ENCODE measurements around the gene PPP1R3A. TPM values are rescaled to one million over a fixed set of nuclear protein-coding genes. Genes with fewer than 3 reads are reported as not detected.

Gene PPP1R3A
- total and polyA plus RNA-seq, 2 experiments from 2014 or later = not detected

GRCh38 chr7:113867325-113867724 lies 51.5 kb downstream of the PPP1R3A start:
- H3K9ac ChIP-seq = no peak overlapping the region
- H3K9me2 ChIP-seq (ENCODE audit: insufficient read depth) = no peaks in the 10 kb centered on the region
- DNase-seq = no peak
- no peaks in the 10 kb centered on the region for H3F3A ChIP-seq (ENCODE audit: insufficient read depth)
- H3K27me3 ChIP-seq (replicated peaks; ENCODE audit: insufficient read depth) = no peaks in the 10 kb centered on the region
- WGBS, 2 experiments (ENCODE audit: low coverage in 1 of 2, low lambda C conversion rate in 2 of 2, missing lambda C conversion rate in 2 of 2) = 5 to 17% methylated on average over 2 of the region's 2 CpGs
- H4K20me1 ChIP-seq (ENCODE audit: insufficient read depth) = no peaks in the 10 kb centered on the region
- TF ChIP-seq EZH2 (IDR thresholded peaks at IDR 0.05; ENCODE audit: insufficient read depth, poor library complexity, severe bottlenecking) = no peak
- TF ChIP-seq EZH2phosphoT487 (IDR thresholded peaks at IDR 0.05; ENCODE audit: insufficient read depth, low read depth) = no peak
- H3K27ac ChIP-seq = no peak overlapping the region
- no peak overlapping the region for H2AFZ ChIP-seq
- H3K4me2 ChIP-seq (ENCODE audit: unreplicated experiment) = no peak overlapping the region
- H3K79me2 ChIP-seq (ENCODE audit: insufficient read depth) = no peaks in the 10 kb centered on the region
- no peaks in the 10 kb centered on the region for H3K4me1 ChIP-seq (ENCODE audit: insufficient read depth)
- H3K36me3 ChIP-seq (ENCODE audit: low read depth) = no peaks in the 10 kb centered on the region
- no peak overlapping the region for H3K4me3 ChIP-seq
- in situ Hi-C loops (cut with MboI) = no loop called here
- H3K9me3 ChIP-seq (ENCODE audit: low read depth) = no peaks in the 10 kb centered on the region

- in situ Hi-C loops (cut with MboI) = no loop called here
- DNase-seq = no peak
- Histone ChIP-seq H3K9me2 (ENCODE audit: insufficient read depth) (no peaks in the 10 kb centered on the region), H3K27ac (no peak overlapping the region), H3K79me2 (ENCODE audit: insufficient read depth) (no peaks in the 10 kb centered on the region), H3K4me2 (ENCODE audit: unreplicated experiment) (no peak overlapping the region), H3K9me3 (ENCODE audit: low read depth) (no peaks in the 10 kb centered on the region), H4K20me1 (ENCODE audit: insufficient read depth) (no peaks in the 10 kb centered on the region), H2AFZ (no peak overlapping the region), H3K9ac (no peak overlapping the region), H3K27me3 (replicated peaks; ENCODE audit: insufficient read depth) (no peaks in the 10 kb centered on the region), H3K4me3 (no peak overlapping the region), H3K36me3 (ENCODE audit: low read depth) (no peaks in the 10 kb centered on the region), H3K4me1 (ENCODE audit: insufficient read depth) (no peaks in the 10 kb centered on the region), H3F3A (ENCODE audit: insufficient read depth) (no peaks in the 10 kb centered on the region)
- 0 to 31% methylated on average over 2 of the region's 2 CpGs for WGBS, 2 experiments (ENCODE audit: low coverage in 1 of 2, low lambda C conversion rate in 2 of 2, missing lambda C conversion rate in 2 of 2)
- TF ChIP-seq EZH2phosphoT487 (IDR thresholded peaks at IDR 0.05; ENCODE audit: insufficient read depth, low read depth) (no peak), EZH2 (IDR thresholded peaks at IDR 0.05; ENCODE audit: insufficient read depth, poor library complexity, severe bottlenecking) (no peak)
These were observed 62.8 kb downstream of the PPP1R3A start for GRCh38 chr7:113856010-113856409.

- DNase-seq = no peak
- in situ Hi-C loops (cut with MboI) = no loop called here
- Histone ChIP-seq H3K36me3 (ENCODE audit: low read depth) (no peaks in the 10 kb centered on the region), H3K4me3 (no peak overlapping the region), H3K27me3 (replicated peaks; ENCODE audit: insufficient read depth) (no peaks in the 10 kb centered on the region), H3K9me3 (ENCODE audit: low read depth) (peaks cover 2% of the 10 kb centered on the region), H2AFZ (no peak overlapping the region), H3F3A (ENCODE audit: insufficient read depth) (no peaks in the 10 kb centered on the region), H3K79me2 (ENCODE audit: insufficient read depth) (no peaks in the 10 kb centered on the region), H3K9ac (no peak overlapping the region), H3K9me2 (ENCODE audit: insufficient read depth) (no peaks in the 10 kb centered on the region), H3K4me1 (ENCODE audit: insufficient read depth) (no peaks in the 10 kb centered on the region), H3K27ac (no peak overlapping the region), H3K4me2 (ENCODE audit: unreplicated experiment) (no peak overlapping the region), H4K20me1 (ENCODE audit: insufficient read depth) (no peaks in the 10 kb centered on the region)
- 16 to 18% methylated on average over 3 of the region's 3 CpGs for whole genome bisulfite sequencing, 2 experiments (ENCODE audit: low coverage in 1 of 2, low lambda C conversion rate in 2 of 2, missing lambda C conversion rate in 2 of 2)
- no peak for TF ChIP-seq EZH2 (IDR thresholded peaks at IDR 0.05; ENCODE audit: insufficient read depth, poor library complexity, severe bottlenecking)
- TF ChIP-seq EZH2phosphoT487 (IDR thresholded peaks at IDR 0.05; ENCODE audit: insufficient read depth, low read depth) = no peak
These were observed 77.9 kb downstream of the PPP1R3A start for GRCh38 chr7:113840954-113841353.

GRCh38 chr7:113835367-113835766 lies 83.4 kb downstream of the PPP1R3A start:
- no peaks in the 10 kb centered on the region for H3K79me2 ChIP-seq (ENCODE audit: insufficient read depth)
- no peak overlapping the region for H3K4me2 ChIP-seq (ENCODE audit: unreplicated experiment)
- H3F3A ChIP-seq (ENCODE audit: insufficient read depth) = no peaks in the 10 kb centered on the region
- in situ Hi-C loops (cut with MboI) = no loop called here
- no peak for DNase-seq
- H3K4me3 ChIP-seq = no peak overlapping the region
- H3K27ac ChIP-seq = no peak overlapping the region
- H3K9me3 ChIP-seq (ENCODE audit: low read depth) = no peaks in the 10 kb centered on the region
- H3K9me2 ChIP-seq (ENCODE audit: insufficient read depth) = no peaks in the 10 kb centered on the region
- WGBS, 2 experiments (ENCODE audit: low coverage in 1 of 2, low lambda C conversion rate in 2 of 2, missing lambda C conversion rate in 2 of 2) = 6 to 7% methylated on average over 2 of the region's 2 CpGs
- TF ChIP-seq EZH2 (IDR thresholded peaks at IDR 0.05; ENCODE audit: insufficient read depth, poor library complexity, severe bottlenecking) (no peak), EZH2phosphoT487 (IDR thresholded peaks at IDR 0.05; ENCODE audit: insufficient read depth, low read depth) (no peak)
- no peak overlapping the region for H3K9ac ChIP-seq
- H4K20me1 ChIP-seq (ENCODE audit: insufficient read depth) = no peaks in the 10 kb centered on the region
- H2AFZ ChIP-seq = no peak overlapping the region
- H3K4me1 ChIP-seq (ENCODE audit: insufficient read depth) = no peaks in the 10 kb centered on the region
- H3K27me3 ChIP-seq (replicated peaks; ENCODE audit: insufficient read depth) = no peaks in the 10 kb centered on the region
- no peaks in the 10 kb centered on the region for H3K36me3 ChIP-seq (ENCODE audit: low read depth)

- H3K9me2 ChIP-seq (ENCODE audit: insufficient read depth) = no peaks in the 10 kb centered on the region
- in situ Hi-C loops (cut with MboI) = no loop called here
- H3K9me3 ChIP-seq (ENCODE audit: low read depth) = no peaks in the 10 kb centered on the region
- H3K36me3 ChIP-seq (ENCODE audit: low read depth) = no peaks in the 10 kb centered on the region
- no peak overlapping the region for H3K27ac ChIP-seq
- H3K4me3 ChIP-seq = no peak overlapping the region
- H3K79me2 ChIP-seq (ENCODE audit: insufficient read depth) = no peaks in the 10 kb centered on the region
- no peak overlapping the region for H2AFZ ChIP-seq
- H4K20me1 ChIP-seq (ENCODE audit: insufficient read depth) = no peaks in the 10 kb centered on the region
- no peaks in the 10 kb centered on the region for H3F3A ChIP-seq (ENCODE audit: insufficient read depth)
- TF ChIP-seq EZH2phosphoT487 (IDR thresholded peaks at IDR 0.05; ENCODE audit: insufficient read depth, low read depth) = no peak
- no peak for TF ChIP-seq EZH2 (IDR thresholded peaks at IDR 0.05; ENCODE audit: insufficient read depth, poor library complexity, severe bottlenecking)
- H3K9ac ChIP-seq = no peak overlapping the region
- 50 to 57% methylated on average over 1 of the region's 1 CpG for WGBS, 2 experiments (ENCODE audit: low coverage in 1 of 2, low lambda C conversion rate in 2 of 2, missing lambda C conversion rate in 2 of 2)
- no peaks in the 10 kb centered on the region for H3K4me1 ChIP-seq (ENCODE audit: insufficient read depth)
- H3K27me3 ChIP-seq (replicated peaks; ENCODE audit: insufficient read depth) = no peaks in the 10 kb centered on the region
- H3K4me2 ChIP-seq (ENCODE audit: unreplicated experiment) = no peak overlapping the region
- DNase-seq = no peak
These were observed 86.5 kb downstream of the PPP1R3A start for GRCh38 chr7:113832196-113832745.
